ENCODE data around the gene WDR64. TPM values are rescaled to one million over a fixed set of nuclear protein-coding genes. Genes with fewer than 3 reads are reported as not detected.

WDR64 gene
- total and polyA plus RNA-seq, 2 of the 4 experiments (the other 2 are of a cell fraction), result not detected

- peak overlapping the region; percentile 100 for H2BK5ac ChIP-seq (ENCODE audit: low read depth, low read length, poor library complexity, severe bottlenecking)
- no peak overlapping the region for H2AK9ac ChIP-seq (replicated peaks; ENCODE audit: low read depth, low read length, poor library complexity)
- peaks cover 2% of the 10 kb centered on the region; the same call in 1 of the 2 replicates for H4K20me1 ChIP-seq (ENCODE audit: insufficient read depth, low read length)
- dilution Hi-C loops (cut with HindIII; ENCODE audit: low sequenced_read_pairs, unreplicated experiment), result no loop called here
- peak overlapping the region; percentile 58; the same call in 1 of the 2 replicates for H3K23ac ChIP-seq (ENCODE audit: low read depth, low read length)
- ChIA-PET CTCF (interaction anchor here (0.6 kb wide), 1 partner anchor 356 kb away, joined by 3 read pairs; no protein-coding TSS in a partner anchor), POLR2A (ENCODE audit: unreplicated experiment) (no interaction called here)
- H2BK15ac ChIP-seq (ENCODE audit: low read depth, low read length), result peak overlapping the region; percentile 87
- peak overlapping the region; percentile 80 for H3K4ac ChIP-seq (ENCODE audit: low read depth, low read length)
- ATAC-seq (ENCODE audit: low read depth), result no peak
- peak overlapping the region; percentile 32 to 46; a peak in 3 of 4 replicates for H4K8ac ChIP-seq (ENCODE audit: low read depth in 2 of 2, low read length in 2 of 2)
- BruUV-seq (replicated peaks), result no TSS peak
- peak overlapping the region; percentile 32; the same call in 1 of the 2 replicates for H4K5ac ChIP-seq (ENCODE audit: low read depth, low read length)
- peak overlapping the region; percentile 94 for H2BK20ac ChIP-seq (ENCODE audit: low read depth, low read length)
- H3K9ac ChIP-seq (ENCODE audit: low read depth, low read length), result no peak overlapping the region
- no peak for DNase-seq
- peaks cover 14% of the 10 kb centered on the region for H3K4me1 ChIP-seq (ENCODE audit: control insufficient read depth, insufficient read depth, low read length)
- intact Hi-C loops (cut with micrococcal nuclease), result no loop called here
- no peak overlapping the region for H3K4me3 ChIP-seq (ENCODE audit: insufficient read depth, low read depth, low read length)
- WGBS, 2 experiments (ENCODE audit: extremely low coverage in 2 of 2, insufficient read length in 1 of 2), result no CpG with 5 or more reads among the region's 6 CpGs
- in situ Hi-C loops (cut with MboI; ENCODE audit: low sequenced_read_pairs), result loop anchor here (5.0 kb wide), 2 partner anchors 227 to 317 kb away; no protein-coding TSS in a partner anchor
- peaks cover 7% of the 10 kb centered on the region for H3K9me1 ChIP-seq (ENCODE audit: insufficient read depth, low read length)
- peak overlapping the region; percentile 88 for H4K91ac ChIP-seq (ENCODE audit: insufficient read depth, low read depth, low read length)
- H3K14ac ChIP-seq (replicated peaks; ENCODE audit: low read depth, low read length), result peak overlapping the region; percentile 72; the same call in 1 of the 2 replicates
- H3K27me3 ChIP-seq (ENCODE audit: control insufficient read depth, insufficient read depth, low read length), result no peaks in the 10 kb centered on the region
- no peak overlapping the region for H2AFZ ChIP-seq (replicated peaks; ENCODE audit: low read length, poor library complexity)
- no peak for TF ChIP-seq RCOR1 (IDR thresholded peaks at IDR 0.05; ENCODE audit: insufficient replicate concordance, low read length)
- TF ChIP-seq FOS (IDR thresholded peaks at IDR 0.05; ENCODE audit: low read depth, low read length), result no peak
- TF ChIP-seq ELK1 (IDR thresholded peaks at IDR 0.05; ENCODE audit: borderline replicate concordance, low read depth, low read length), result no peak
- TF ChIP-seq RAD21 (IDR thresholded peaks at IDR 0.05; ENCODE audit: low read length), result no peak
- TF ChIP-seq RFX5 (IDR thresholded peaks at IDR 0.05; ENCODE audit: low read depth, low read length), result no peak
- TF ChIP-seq USF2 (IDR thresholded peaks at IDR 0.05; ENCODE audit: low read depth, low read length), result no peak
- no peak for TF ChIP-seq SMC3 (IDR thresholded peaks at IDR 0.05; ENCODE audit: low read depth, low read length)
- no peak for TF ChIP-seq MAFK (IDR thresholded peaks at IDR 0.05; ENCODE audit: low read depth, low read length)
- TF ChIP-seq NFE2L2 (IDR thresholded peaks at IDR 0.05; ENCODE audit: low read depth, low read length), result no peak
- TF ChIP-seq MAZ (IDR thresholded peaks at IDR 0.05; ENCODE audit: borderline replicate concordance, low read depth, low read length), result no peak
- peak overlapping the region; percentile 91 for H2BK120ac ChIP-seq (ENCODE audit: low read depth, low read length)
- H3K79me1 ChIP-seq (ENCODE audit: low read depth in 1 of 2, low read length in 2 of 2), result no peaks in the 10 kb centered on the region
- H2AK5ac ChIP-seq (ENCODE audit: low read depth, low read length), result peak overlapping the region; percentile 71
- peak overlapping the region; percentile 62; the same call in 1 of the 2 replicates for H3K18ac ChIP-seq (ENCODE audit: low read depth, low read length)
- peak overlapping the region; percentile 66; the same call in 1 of the 2 replicates for H3K27ac ChIP-seq (ENCODE audit: insufficient read depth, low read length)
- no peak overlapping the region for H3K4me2 ChIP-seq (ENCODE audit: low read depth, low read length)
- H3K56ac ChIP-seq (ENCODE audit: extremely low read depth, insufficient read depth, low read length), result no peak overlapping the region
- no peaks in the 10 kb centered on the region for H3K9me3 ChIP-seq (ENCODE audit: control insufficient read depth, insufficient read depth, low read length)
- no peaks in the 10 kb centered on the region for H3K36me3 ChIP-seq (ENCODE audit: control insufficient read depth, insufficient read depth, low read length)
Measured at GRCh38 chr1:241839369-241839979, 187.4 kb downstream of the WDR64 start.
